H1 (cell line): Measurements from ENCODE around the gene TRIM7. TPM values are rescaled to one million over a fixed set of nuclear protein-coding genes. Genes with fewer than 3 reads are reported as not detected.

Experiments used
- ASH2L ChIP-seq: fragments of 200-600, 300-600 bp; sonication (generic); IDR thresholded peaks from one replicate; pipeline ENCODE4 v1.7.1; 2017; ENCODE audit warnings: low read length
- BACH1 ChIP-seq: IDR thresholded peaks from 2 replicates; pipeline ENCODE4 v1.6.1; 2012; ENCODE audit warnings: low read length, improper control_type of control experiment
- BCL11A ChIP-seq, 2 experiments: IDR thresholded peaks; one replicate each; pipeline ENCODE4 v1.6.1; 2011; ENCODE audit warnings: low read depth in 2 of 2, low read length in 2 of 2, mild to moderate bottlenecking in 2 of 2
- CHD1 ChIP-seq: IDR thresholded peaks from 2 replicates; pipeline ENCODE4 v1.6.1; 2012; ENCODE audit warnings: low read depth, low read length, improper control_type of control experiment
- FOSL1 ChIP-seq: IDR thresholded peaks from 2 replicates; pipeline ENCODE4 v1.6.1; 2011; ENCODE audit warnings: mild to moderate bottlenecking, low read depth, low read length, moderate library complexity; ENCODE audit not compliant: insufficient read depth
- GTF2F1 ChIP-seq: IDR thresholded peaks from 2 replicates; pipeline ENCODE4 v1.6.1; 2012; ENCODE audit warnings: low read depth, low read length, improper control_type of control experiment, borderline replicate concordance
- KDM1A ChIP-seq: fragments of 200-600, 300-600 bp; sonication (generic); IDR thresholded peaks from 2 replicates; pipeline ENCODE4 v1.7.1; 2016; ENCODE audit warnings: mild to moderate bottlenecking, low read length, borderline replicate concordance
- NANOG ChIP-seq: IDR thresholded peaks from 2 replicates; pipeline ENCODE4 v1.6.1; 2011; ENCODE audit warnings: low read length, low read depth, mild to moderate bottlenecking, inconsistent platforms; ENCODE audit not compliant: insufficient read depth, poor library complexity, severe bottlenecking
- POLR2AphosphoS5 ChIP-seq: IDR thresholded peaks from 2 replicates; pipeline ENCODE4 v1.6.1; 2011; ENCODE audit warnings: low read depth, low read length
- RFX5 ChIP-seq: IDR thresholded peaks from 2 replicates; pipeline ENCODE4 v1.6.1; 2011; ENCODE audit warnings: low read depth, low read length, improper control_type of control experiment, borderline replicate concordance
- RNF2 ChIP-seq: fragments of 200-900, 300-1000 bp; sonication (generic); IDR thresholded peaks from 2 replicates; pipeline ENCODE4 v1.7.1; 2016; ENCODE audit warnings: borderline replicate concordance, low read depth, mild to moderate bottlenecking, antibody characterized with exemption, low read length; ENCODE audit not compliant: poor library complexity, severe bottlenecking; ENCODE audit errors: missing control alignments
- RXRA ChIP-seq: IDR thresholded peaks from 2 replicates; pipeline ENCODE4 v1.6.1; 2011; ENCODE audit warnings: low read depth, mild to moderate bottlenecking, low read length, moderate library complexity; ENCODE audit not compliant: insufficient read depth
- SUZ12 ChIP-seq: fragments of 200-600 bp; sonication (generic); IDR thresholded peaks from 2 replicates; pipeline ENCODE4 v1.6.1; 2012; ENCODE audit warnings: mild to moderate bottlenecking, inconsistent platforms, low read length, moderate library complexity, mixed read lengths
- TAF7 ChIP-seq: optimal IDR thresholded peaks from 2 replicates; pipeline ENCODE3; 2011; ENCODE audit warnings: low read depth, mild to moderate bottlenecking, inconsistent platforms, low read length, moderate library complexity, borderline replicate concordance
- TCF12 ChIP-seq: IDR thresholded peaks from 2 replicates; pipeline ENCODE4 v1.6.1; 2011; ENCODE audit warnings: low read depth, mild to moderate bottlenecking, low read length
- TEAD4 ChIP-seq: IDR thresholded peaks from 2 replicates; pipeline ENCODE4 v1.6.1; 2012; ENCODE audit warnings: low read depth, low read length, inconsistent platforms, mixed read lengths
- ZNF274 ChIP-seq: IDR thresholded peaks from 2 replicates; pipeline ENCODE4 v1.7.0; 2012; ENCODE audit warnings: low read length, borderline replicate concordance; ENCODE audit errors: extremely low read depth
- polyA plus RNA-seq, 7 experiments: library from polyadenylated mRNA; depleted of rRNA in 3 of 7; stranded (reverse) in 5 of 7; unstranded in 2 of 7; fragments of >200 nt in 5 of 7; fragments of 200-250 nt in 2 of 7; gene quantifications; 1 replicate in 5 of 7; 2 replicates in 1 of 7; 4 replicates in 1 of 7; pipeline versions ENCODE4 v1.2.1 to v1.2.3, GENCODE V29; 2011 to 2013; ENCODE audit warnings: missing spikeins in 2 of 7, mixed read lengths in 2 of 7
- total RNA-seq: library from RNA; stranded (reverse); fragmentation: NEBNext Ultra II Directional; extraction: Animal tissue kit (Norgen Biotek cat#: 25700); gene quantifications from 2 replicates; pipeline ENCODE4 v1.2.1, GENCODE V29; 2021
- TF ChIP-seq, protein P1 (sequence below), 3 experiments: IDR thresholded peaks; 1 replicate in 2 of 3; 2 replicates in 1 of 3; pipeline versions ENCODE4 v1.5.1 to v1.6.1; 2011; ENCODE audit warnings: low read length in 3 of 3, mild to moderate bottlenecking in 3 of 3, inconsistent platforms in 2 of 3, low read depth in 1 of 3, moderate library complexity in 1 of 3; ENCODE audit not compliant: insufficient read depth in 1 of 3; ENCODE audit errors: control extremely low read depth in 1 of 3
- TF ChIP-seq, protein P2 (sequence below): IDR thresholded peaks from 2 replicates; pipeline ENCODE4 v1.6.1; 2012; ENCODE audit warnings: inconsistent platforms

Gene TRIM7
- total and polyA plus RNA-seq, 2 of the 8 experiments (the other 6 are each of a cell fraction or from before 2014, with no cell fraction given), result 0.36 to 0.47 TPM

DNA sequence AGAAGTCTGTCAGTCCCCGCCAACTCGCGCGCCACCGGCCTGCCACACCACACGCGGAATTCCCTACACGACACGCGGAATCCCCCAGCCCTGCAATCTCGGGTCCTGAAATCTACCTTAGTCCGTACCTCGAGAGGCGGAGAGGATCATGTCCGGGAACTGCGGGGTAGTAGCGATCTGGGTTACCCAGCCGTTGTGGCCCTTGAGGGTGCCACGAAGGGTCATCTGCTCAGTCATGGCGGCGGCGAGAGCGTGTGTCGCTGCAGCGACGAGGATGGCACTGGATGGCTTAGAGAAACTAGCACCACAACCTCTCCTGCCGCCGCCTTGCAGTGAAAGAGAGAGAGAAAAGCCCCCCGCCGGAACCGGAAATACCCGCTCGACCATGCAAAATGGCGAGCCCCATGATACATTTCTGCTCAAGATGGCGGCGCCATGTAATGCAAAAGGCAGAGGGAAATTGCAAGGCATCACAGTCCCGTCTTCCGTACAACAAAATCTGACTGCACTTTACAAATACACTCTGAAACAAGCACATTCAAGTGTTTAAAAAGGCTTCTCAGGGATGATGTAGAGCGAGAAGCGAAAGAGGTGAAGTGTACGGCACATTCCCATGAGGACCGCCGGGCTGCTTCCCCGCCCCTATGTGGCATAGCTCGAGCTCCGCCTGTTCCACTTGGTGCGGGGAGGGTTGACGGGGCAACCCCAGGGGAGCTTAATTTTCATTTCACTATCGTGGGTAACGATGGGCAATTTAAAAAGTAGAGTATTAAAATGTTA lies 38.8 kb upstream of the TRIM7 start, which contains the start of gene RACK1 (continued):
- TF ChIP-seq CHD1 (no peak; the same call in 1 of the 2 replicates), TCF12 (no peak), BCL11A (IDR thresholded peaks at IDR 0.05; ENCODE audit: low read depth in 2 of 2, low read length in 2 of 2) (no peak), FOSL1 (no peak), GTF2F1 (peak; percentile 81; the same call in 1 of the 2 replicates), POLR2AphosphoS5 (peak; percentile 80; the same call in 1 of the 2 replicates), NANOG (no peak), TEAD4 (0 out of 2 replicates have a peak, but pooled peaks have one; percentile 43), SUZ12 (no peak), RFX5 (no peak), ZNF274 (no peak), TAF7 (peak; percentile 99), KDM1A (no peak), ASH2L (peak; percentile 83), RXRA (no peak), RNF2 (no peak), BACH1 (no peak)
- TF ChIP-seq, protein P1, sequence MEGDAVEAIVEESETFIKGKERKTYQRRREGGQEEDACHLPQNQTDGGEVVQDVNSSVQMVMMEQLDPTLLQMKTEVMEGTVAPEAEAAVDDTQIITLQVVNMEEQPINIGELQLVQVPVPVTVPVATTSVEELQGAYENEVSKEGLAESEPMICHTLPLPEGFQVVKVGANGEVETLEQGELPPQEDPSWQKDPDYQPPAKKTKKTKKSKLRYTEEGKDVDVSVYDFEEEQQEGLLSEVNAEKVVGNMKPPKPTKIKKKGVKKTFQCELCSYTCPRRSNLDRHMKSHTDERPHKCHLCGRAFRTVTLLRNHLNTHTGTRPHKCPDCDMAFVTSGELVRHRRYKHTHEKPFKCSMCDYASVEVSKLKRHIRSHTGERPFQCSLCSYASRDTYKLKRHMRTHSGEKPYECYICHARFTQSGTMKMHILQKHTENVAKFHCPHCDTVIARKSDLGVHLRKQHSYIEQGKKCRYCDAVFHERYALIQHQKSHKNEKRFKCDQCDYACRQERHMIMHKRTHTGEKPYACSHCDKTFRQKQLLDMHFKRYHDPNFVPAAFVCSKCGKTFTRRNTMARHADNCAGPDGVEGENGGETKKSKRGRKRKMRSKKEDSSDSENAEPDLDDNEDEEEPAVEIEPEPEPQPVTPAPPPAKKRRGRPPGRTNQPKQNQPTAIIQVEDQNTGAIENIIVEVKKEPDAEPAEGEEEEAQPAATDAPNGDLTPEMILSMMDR (IDR thresholded peaks at IDR 0.05; ENCODE audit: control extremely low read depth in 1 of 3, insufficient read depth in 1 of 3, low read depth in 1 of 3, low read length in 3 of 3), result no peak
- TF ChIP-seq, protein P2, sequence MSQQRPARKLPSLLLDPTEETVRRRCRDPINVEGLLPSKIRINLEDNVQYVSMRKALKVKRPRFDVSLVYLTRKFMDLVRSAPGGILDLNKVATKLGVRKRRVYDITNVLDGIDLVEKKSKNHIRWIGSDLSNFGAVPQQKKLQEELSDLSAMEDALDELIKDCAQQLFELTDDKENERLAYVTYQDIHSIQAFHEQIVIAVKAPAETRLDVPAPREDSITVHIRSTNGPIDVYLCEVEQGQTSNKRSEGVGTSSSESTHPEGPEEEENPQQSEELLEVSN, result peak; percentile 45; the same call in 1 of the 2 replicates
